Liver (tissue), 9 donors: ENCODE data around the gene SIRPA. TPM values are rescaled to one million over a fixed set of nuclear protein-coding genes. Genes with fewer than 3 reads are reported as not detected.

Experiments
- DNase-seq: peaks from one replicate; pipeline ENCODE4 v3.0.0-alpha.2; 2017; ENCODE audit warnings: low spot score
- H3K27ac ChIP-seq, 2 donors: one replicate each; pipeline ENCODE4 v1.7.0; 2013; ENCODE audit warnings: inconsistent platforms in 2 of 2, low read length in 2 of 2, control low read depth in 1 of 2, low read depth in 1 of 2, mild to moderate bottlenecking in 1 of 2
- H3K27me3 ChIP-seq, 4 donors: one replicate each; pipeline versions ENCODE4 v1.6.1 to v1.7.0; 2013; ENCODE audit warnings: low read length in 3 of 4, inconsistent platforms in 1 of 4, mild to moderate bottlenecking in 1 of 4, moderate library complexity in 1 of 4; ENCODE audit not compliant: control insufficient read depth in 4 of 4, insufficient read depth in 4 of 4
- H3K36me3 ChIP-seq, 4 donors: one replicate each; pipeline versions ENCODE4 v1.6.1 to v1.7.0; 2013; ENCODE audit warnings: low read length in 3 of 4, mild to moderate bottlenecking in 3 of 4, low read depth in 1 of 4, moderate library complexity in 1 of 4; ENCODE audit not compliant: control insufficient read depth in 4 of 4, insufficient read depth in 3 of 4
- H3K4me1 ChIP-seq, 4 donors: one replicate each; pipeline versions ENCODE4 v1.6.1 to v1.7.0; 2013; ENCODE audit warnings: low read length in 3 of 4, mild to moderate bottlenecking in 3 of 4, moderate library complexity in 1 of 4; ENCODE audit not compliant: control insufficient read depth in 4 of 4, insufficient read depth in 4 of 4
- H3K4me3 ChIP-seq, 3 donors: one replicate each; pipeline versions ENCODE4 v1.6.1 to v1.7.0; 2013; ENCODE audit warnings: low read length in 3 of 3, control low read depth in 1 of 3, low read depth in 1 of 3, mild to moderate bottlenecking in 1 of 3
- H3K9ac ChIP-seq, 2 donors: one replicate each; pipeline ENCODE4 v1.7.0; 2013; ENCODE audit warnings: low read length in 2 of 2, mild to moderate bottlenecking in 2 of 2, moderate library complexity in 2 of 2, control low read depth in 1 of 2, low read depth in 1 of 2
- H3K9me3 ChIP-seq, 4 donors: one replicate each; pipeline versions ENCODE4 v1.6.1 to v1.7.0; 2013; ENCODE audit warnings: low read length in 3 of 4; ENCODE audit not compliant: control insufficient read depth in 4 of 4
- EGR1 ChIP-seq, 2 donors: IDR thresholded peaks; 2 replicates each; pipeline ENCODE4 v1.6.1; 2016 to 2018; ENCODE audit warnings: antibody characterized with exemption in 2 of 2, low read depth in 2 of 2
- FOXA1 ChIP-seq: IDR thresholded peaks from 2 replicates; pipeline ENCODE4 v1.6.1; 2016; ENCODE audit warnings: antibody characterized with exemption
- FOXA2 ChIP-seq: IDR thresholded peaks from 2 replicates; pipeline ENCODE4 v1.6.1; 2016; ENCODE audit warnings: antibody characterized with exemption
- GABPA ChIP-seq, 2 donors: IDR thresholded peaks in 1 of 2; conservative IDR thresholded peaks in 1 of 2; 2 replicates each; pipeline ENCODE4 v1.6.1; 2016; ENCODE audit warnings: antibody characterized with exemption in 2 of 2, mild to moderate bottlenecking in 1 of 2, moderate library complexity in 1 of 2
- HNF4A ChIP-seq, 2 donors: conservative IDR thresholded peaks; 2 replicates each; pipeline ENCODE4 v1.6.1; 2016; ENCODE audit warnings: antibody characterized with exemption in 2 of 2, mild to moderate bottlenecking in 2 of 2
- HNF4G ChIP-seq: IDR thresholded peaks from 2 replicates; pipeline ENCODE4 v1.6.1; 2016; ENCODE audit warnings: antibody characterized with exemption
- JUND ChIP-seq, 2 donors: IDR thresholded peaks; 2 replicates each; pipeline ENCODE4 v1.6.1; 2016; ENCODE audit warnings: antibody characterized with exemption in 2 of 2
- NR2F2 ChIP-seq: IDR thresholded peaks from 2 replicates; pipeline ENCODE4 v1.6.1; 2016; ENCODE audit warnings: antibody characterized with exemption
- RAD21 ChIP-seq, 2 donors: IDR thresholded peaks; 2 replicates each; pipeline ENCODE4 v1.6.1; 2016; ENCODE audit warnings: antibody characterized with exemption in 2 of 2, mild to moderate bottlenecking in 2 of 2
- RXRA ChIP-seq, 2 donors: IDR thresholded peaks; 2 replicates each; pipeline ENCODE4 v1.6.1; 2017 to 2018; ENCODE audit warnings: antibody characterized with exemption in 2 of 2, mild to moderate bottlenecking in 1 of 2
- SP1 ChIP-seq: IDR thresholded peaks from 2 replicates; pipeline ENCODE4 v1.6.1; 2018; ENCODE audit warnings: antibody characterized with exemption, mild to moderate bottlenecking
- TAF1 ChIP-seq: conservative IDR thresholded peaks from 2 replicates; pipeline ENCODE4 v1.6.1; 2016; ENCODE audit warnings: antibody characterized with exemption, mild to moderate bottlenecking
- YY1 ChIP-seq: IDR thresholded peaks from 2 replicates; pipeline ENCODE4 v1.6.1; 2016; ENCODE audit warnings: antibody characterized with exemption, mild to moderate bottlenecking
- whole genome bisulfite sequencing: extraction: QIAGEN DNeasy Blood & Tissue Kit; methylation state at CpG from one replicate; pipeline ENCODE4 v1.1.7; 2013; 5-methylcytosine and 5-hydroxymethylcytosine counted together
- polyA plus RNA-seq, 2 donors: library from polyadenylated mRNA; stranded (reverse) in 1 of 2; unstranded in 1 of 2; fragments of 200-250 nt in 1 of 2; fragments of >200 nt in 1 of 2; fragmentation: Nextera tagmentation in 1 of 2; extraction: Ambion mirVana in 1 of 2; gene quantifications; one replicate each; pipeline versions ENCODE4 v1.2.1 to v1.2.3, GENCODE V29; 2013 to 2015
- total RNA-seq, 2 donors: library from RNA; depleted of rRNA; stranded (reverse); fragments of >200 nt; gene quantifications; one replicate each; pipeline ENCODE4 v1.2.3, GENCODE V29; 2014
- TF ChIP-seq, protein P1 (sequence below): fragments of 150-350 bp; IDR thresholded peaks from 2 replicates; pipeline ENCODE4 v1.5.1; 2017; ENCODE audit warnings: improper control_type of control experiment, low read depth, low read length; ENCODE audit not compliant: missing input control
- TF ChIP-seq, protein P2 (sequence below): IDR thresholded peaks from 2 replicates; pipeline ENCODE4 v1.6.1; 2016; ENCODE audit warnings: antibody characterized with exemption
- TF ChIP-seq, protein P3 (sequence below): IDR thresholded peaks from 2 replicates; pipeline ENCODE4 v1.6.1; 2016; ENCODE audit warnings: antibody characterized with exemption
- TF ChIP-seq, protein P4 (sequence below): IDR thresholded peaks from 2 replicates; pipeline ENCODE4 v1.6.1; 2016; ENCODE audit warnings: antibody characterized with exemption
- donor health status: healthy.
- donor health status: healthy.
- donor health status: healthy.
- donor health status: healthy.
- donor health status: healthy.

The SIRPA gene
- total and polyA plus RNA-seq, 4 donors, result 5.4 to 47.5 (median 23.2) TPM

DNA sequence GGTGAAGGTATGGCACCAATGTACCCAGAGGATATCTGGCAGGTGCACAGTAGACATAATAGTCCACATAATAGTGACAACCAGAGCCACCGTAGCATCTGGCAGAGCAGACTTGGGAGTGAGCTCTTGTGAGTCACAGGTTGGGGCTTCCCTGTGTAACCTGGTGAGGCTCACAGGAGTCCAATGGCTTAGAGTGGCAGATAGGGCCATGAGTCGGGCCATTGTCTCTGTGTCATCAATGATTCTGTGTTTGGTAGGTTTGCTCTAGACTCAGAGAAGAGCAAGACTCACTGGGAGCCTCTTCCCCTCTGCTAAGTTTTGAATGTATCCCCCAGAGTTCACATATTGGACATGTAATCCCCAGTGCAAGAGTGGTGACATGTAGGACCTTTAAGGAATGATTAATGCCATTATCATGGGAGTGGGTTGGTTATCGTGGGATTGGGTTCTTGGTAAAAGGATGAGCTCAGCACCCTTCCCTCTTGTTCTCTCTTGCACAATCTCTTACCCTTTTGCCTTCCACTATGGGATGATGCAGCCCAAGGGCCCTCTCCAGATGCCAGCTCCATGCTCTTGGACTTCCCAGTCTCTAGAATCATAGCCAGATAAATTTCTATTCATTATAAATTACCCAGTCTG, 22.6 kb upstream of the SIRPA start (continued):
- no peak for TF ChIP-seq SP1
- no peak for TF ChIP-seq HNF4A (conservative IDR thresholded peaks at IDR 0.05)
- no peak for TF ChIP-seq FOXA2
- TF ChIP-seq FOXA1, result no peak
- no peak for TF ChIP-seq NR2F2
- TF ChIP-seq, protein P1, sequence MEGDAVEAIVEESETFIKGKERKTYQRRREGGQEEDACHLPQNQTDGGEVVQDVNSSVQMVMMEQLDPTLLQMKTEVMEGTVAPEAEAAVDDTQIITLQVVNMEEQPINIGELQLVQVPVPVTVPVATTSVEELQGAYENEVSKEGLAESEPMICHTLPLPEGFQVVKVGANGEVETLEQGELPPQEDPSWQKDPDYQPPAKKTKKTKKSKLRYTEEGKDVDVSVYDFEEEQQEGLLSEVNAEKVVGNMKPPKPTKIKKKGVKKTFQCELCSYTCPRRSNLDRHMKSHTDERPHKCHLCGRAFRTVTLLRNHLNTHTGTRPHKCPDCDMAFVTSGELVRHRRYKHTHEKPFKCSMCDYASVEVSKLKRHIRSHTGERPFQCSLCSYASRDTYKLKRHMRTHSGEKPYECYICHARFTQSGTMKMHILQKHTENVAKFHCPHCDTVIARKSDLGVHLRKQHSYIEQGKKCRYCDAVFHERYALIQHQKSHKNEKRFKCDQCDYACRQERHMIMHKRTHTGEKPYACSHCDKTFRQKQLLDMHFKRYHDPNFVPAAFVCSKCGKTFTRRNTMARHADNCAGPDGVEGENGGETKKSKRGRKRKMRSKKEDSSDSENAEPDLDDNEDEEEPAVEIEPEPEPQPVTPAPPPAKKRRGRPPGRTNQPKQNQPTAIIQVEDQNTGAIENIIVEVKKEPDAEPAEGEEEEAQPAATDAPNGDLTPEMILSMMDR, result no peak
- TF ChIP-seq HNF4G, result no peak

DNA sequence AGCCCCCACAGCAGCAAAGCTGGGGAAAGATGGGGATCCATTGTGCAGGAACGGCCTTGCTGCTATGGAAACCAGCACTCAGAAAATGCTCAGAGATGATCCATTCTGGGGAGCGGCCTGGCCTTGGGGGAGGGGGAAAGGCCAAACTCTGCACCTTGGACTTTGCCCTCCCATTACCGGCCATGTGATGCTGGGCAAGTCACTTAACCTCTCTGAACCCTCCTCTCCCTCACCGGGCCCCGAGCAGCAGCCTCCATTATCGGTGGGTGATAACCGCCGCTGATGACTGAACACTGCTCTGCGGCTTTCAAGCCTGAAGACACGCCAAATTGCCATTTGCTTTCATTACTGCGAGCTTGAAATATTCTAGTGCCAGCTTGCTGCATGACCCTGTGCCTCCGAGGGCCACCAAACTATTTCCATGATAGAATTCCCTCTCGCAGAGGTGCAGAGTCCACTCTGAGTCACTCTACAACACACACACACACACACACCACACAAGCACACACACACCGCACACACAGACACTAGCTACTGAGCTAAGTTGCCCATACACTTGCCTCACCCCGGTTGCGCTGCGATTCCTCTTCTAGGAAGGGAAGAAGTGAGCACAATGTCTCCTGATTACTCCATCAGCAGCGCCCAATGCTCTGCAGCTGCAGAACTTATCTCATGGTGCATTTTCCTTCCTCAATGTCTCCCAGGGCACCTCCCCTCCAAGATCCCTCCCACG, 20.6 kb upstream of the SIRPA start:
- no peak for DNase-seq
- Histone ChIP-seq H3K27me3 (no peaks in the 10 kb centered on the region), H3K9me3 (no peaks in the 10 kb centered on the region), H3K4me1 (peaks cover 4 to 14% (median 8%) of the 10 kb centered on the region in 4 donors), H3K4me3 (no peak overlapping the region), H3K36me3 (no peaks in the 10 kb centered on the region), H3K9ac (no peak overlapping the region), H3K27ac (no peak overlapping the region)
- TF ChIP-seq SP1 (peak; percentile 98), RXRA (IDR thresholded peaks at IDR 0.05) (peak; percentile 85 to 90), NR2F2 (peak; percentile 57), RAD21 (IDR thresholded peaks at IDR 0.05) (peak; percentile 26 to 33), EGR1 (IDR thresholded peaks at IDR 0.05; ENCODE audit: low read depth in 2 of 2) (peak in 1 of 2 donors; percentile 49), YY1 (peak; percentile 54), GABPA (IDR thresholded peaks at IDR 0.05 in 1 of 2, conservative IDR thresholded peaks at IDR 0.05 in 1 of 2) (no peak), TAF1 (no peak), HNF4G (peak; percentile 92), FOXA2 (no peak), JUND (IDR thresholded peaks at IDR 0.05) (peak; percentile 93 to 97), HNF4A (conservative IDR thresholded peaks at IDR 0.05) (peak; percentile 92 to 97)
- TF ChIP-seq, protein P2, sequence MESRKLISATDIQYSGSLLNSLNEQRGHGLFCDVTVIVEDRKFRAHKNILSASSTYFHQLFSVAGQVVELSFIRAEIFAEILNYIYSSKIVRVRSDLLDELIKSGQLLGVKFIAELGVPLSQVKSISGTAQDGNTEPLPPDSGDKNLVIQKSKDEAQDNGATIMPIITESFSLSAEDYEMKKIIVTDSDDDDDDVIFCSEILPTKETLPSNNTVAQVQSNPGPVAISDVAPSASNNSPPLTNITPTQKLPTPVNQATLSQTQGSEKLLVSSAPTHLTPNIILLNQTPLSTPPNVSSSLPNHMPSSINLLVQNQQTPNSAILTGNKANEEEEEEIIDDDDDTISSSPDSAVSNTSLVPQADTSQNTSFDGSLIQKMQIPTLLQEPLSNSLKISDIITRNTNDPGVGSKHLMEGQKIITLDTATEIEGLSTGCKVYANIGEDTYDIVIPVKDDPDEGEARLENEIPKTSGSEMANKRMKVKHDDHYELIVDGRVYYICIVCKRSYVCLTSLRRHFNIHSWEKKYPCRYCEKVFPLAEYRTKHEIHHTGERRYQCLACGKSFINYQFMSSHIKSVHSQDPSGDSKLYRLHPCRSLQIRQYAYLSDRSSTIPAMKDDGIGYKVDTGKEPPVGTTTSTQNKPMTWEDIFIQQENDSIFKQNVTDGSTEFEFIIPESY, result peak; percentile 24
- TF ChIP-seq, protein P3, sequence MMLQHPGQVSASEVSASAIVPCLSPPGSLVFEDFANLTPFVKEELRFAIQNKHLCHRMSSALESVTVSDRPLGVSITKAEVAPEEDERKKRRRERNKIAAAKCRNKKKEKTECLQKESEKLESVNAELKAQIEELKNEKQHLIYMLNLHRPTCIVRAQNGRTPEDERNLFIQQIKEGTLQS, result peak; percentile 94
- TF ChIP-seq, protein P4, sequence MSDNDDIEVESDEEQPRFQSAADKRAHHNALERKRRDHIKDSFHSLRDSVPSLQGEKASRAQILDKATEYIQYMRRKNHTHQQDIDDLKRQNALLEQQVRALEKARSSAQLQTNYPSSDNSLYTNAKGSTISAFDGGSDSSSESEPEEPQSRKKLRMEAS, result peak; percentile 61
- WGBS, result 48% methylated on average over 19 of the region's 19 CpGs
